ENCODE measurements around the gene NCKAP5L. TPM values are rescaled to one million over a fixed set of nuclear protein-coding genes. Genes with fewer than 3 reads are reported as not detected.
"Not testable (repeated sequence)": the region's sequence is repeated elsewhere in the genome, so short reads cannot be mapped to it uniquely, and the experiment has no call there.

The NCKAP5L gene
- total RNA-seq, 2 experiments from 2014 or later = 2.8 TPM

DNA sequence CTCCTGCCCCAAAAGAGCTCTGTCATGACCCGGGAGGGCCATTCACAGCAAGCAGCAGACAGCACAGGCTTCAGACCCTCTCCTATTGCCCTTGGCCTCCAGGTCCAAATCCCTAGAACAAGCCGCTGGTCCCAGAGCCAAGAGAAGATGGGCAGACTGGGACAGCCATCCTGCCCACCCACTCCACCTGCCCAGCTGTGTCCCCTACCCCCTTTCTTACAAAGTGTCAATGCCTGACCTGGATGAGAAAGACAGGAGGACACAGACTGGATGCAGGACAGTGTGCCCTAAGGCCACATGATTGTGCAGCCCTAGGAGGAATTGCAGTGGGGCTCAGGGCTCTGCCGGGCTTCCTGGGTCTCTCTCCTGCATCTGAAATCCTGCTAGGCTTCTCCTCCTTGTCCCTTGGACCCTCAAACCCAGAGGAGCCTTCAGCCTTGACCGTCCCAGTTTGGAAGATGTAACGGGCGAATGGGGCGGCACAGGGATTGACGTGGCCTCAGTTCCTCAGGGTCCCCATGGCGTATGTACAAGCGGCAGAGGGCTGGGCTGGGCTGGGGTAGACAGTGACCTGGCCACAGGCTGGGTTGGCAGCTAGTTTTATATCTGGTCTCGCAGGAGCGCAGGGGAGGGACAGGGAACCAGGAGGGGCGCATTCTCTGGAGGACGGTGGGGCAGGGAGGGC, 41.7 kb upstream of the NCKAP5L start:
- Mint-ChIP-seq H3K27me3 (ENCODE audit: low read depth) (no peaks in the 10 kb centered on the region), H3K4me1 (ENCODE audit: low read depth) (no peaks in the 10 kb centered on the region), H3K27ac (no peak overlapping the region), H3K9me3 (no peaks in the 10 kb centered on the region), H3K36me3 (ENCODE audit: low read depth) (no peaks in the 10 kb centered on the region), H3K4me3 (no peak overlapping the region)
- no peak for DNase-seq
- CTCF ChIA-PET = interaction anchor here (0.7 to 5.8 kb wide), 6 partner anchors 13 to 221 kb away, joined by 3 to 44 read pairs (median 3); no protein-coding TSS in a partner anchor
- intact Hi-C loops (cut with micrococcal nuclease) = no loop called here

DNA sequence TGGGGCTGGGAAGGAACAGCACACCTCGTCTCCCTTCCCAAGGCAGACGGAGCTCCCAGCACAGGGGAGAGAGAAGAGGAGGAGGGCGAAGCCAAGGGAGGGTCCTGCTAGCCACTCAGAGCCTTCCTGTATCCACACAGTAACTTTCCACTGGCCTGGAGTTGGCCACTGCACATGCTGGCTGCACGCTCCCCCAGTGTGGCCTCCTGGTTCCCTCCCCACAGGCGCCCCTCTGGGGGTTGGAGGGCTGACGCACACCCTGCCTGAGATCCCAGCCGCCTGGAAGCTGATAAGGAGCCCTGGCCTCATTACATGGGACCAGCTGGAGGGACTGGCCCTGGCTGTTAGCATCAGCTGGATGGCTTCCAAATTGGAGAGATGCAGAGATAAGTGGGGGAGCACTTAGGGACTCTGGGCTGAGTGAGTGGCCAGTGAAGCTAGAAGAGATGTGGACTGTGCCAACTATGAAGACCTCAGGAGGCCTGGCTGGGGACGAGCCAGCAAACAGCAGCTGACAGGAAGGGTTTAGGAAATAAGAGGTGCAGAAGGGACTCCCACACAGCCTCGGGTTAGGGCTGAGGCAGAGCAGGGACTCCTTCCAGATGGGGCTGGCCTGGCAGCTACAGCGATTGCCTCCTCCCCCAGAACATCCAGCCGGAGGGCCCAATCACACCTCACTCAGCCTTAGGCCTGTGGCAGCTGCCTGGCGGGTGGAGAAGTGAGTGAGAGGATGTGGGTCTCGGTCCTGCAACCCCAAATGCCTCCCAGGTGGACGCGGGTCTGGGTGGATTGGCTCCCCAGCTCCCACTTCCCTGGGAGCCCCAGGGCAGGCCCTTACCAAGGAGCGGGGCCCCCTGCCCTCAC, 41.0 kb upstream of the NCKAP5L start:
- no peak overlapping the region for H3K4me3 Mint-ChIP-seq
- H3K4me1 Mint-ChIP-seq (ENCODE audit: low read depth) = no peaks in the 10 kb centered on the region
- no peaks in the 10 kb centered on the region for H3K27me3 Mint-ChIP-seq (ENCODE audit: low read depth)
- intact Hi-C loops (cut with micrococcal nuclease) = no loop called here
- H3K9me3 Mint-ChIP-seq = no peaks in the 10 kb centered on the region
- no peak overlapping the region for H3K27ac Mint-ChIP-seq
- no peaks in the 10 kb centered on the region for H3K36me3 Mint-ChIP-seq (ENCODE audit: low read depth)
- CTCF ChIA-PET = interaction anchor here (0.7 to 5.8 kb wide), 8 partner anchors 12 to 423 kb away, joined by 3 to 44 read pairs (median 3); no protein-coding TSS in a partner anchor
- no peak for DNase-seq

DNA sequence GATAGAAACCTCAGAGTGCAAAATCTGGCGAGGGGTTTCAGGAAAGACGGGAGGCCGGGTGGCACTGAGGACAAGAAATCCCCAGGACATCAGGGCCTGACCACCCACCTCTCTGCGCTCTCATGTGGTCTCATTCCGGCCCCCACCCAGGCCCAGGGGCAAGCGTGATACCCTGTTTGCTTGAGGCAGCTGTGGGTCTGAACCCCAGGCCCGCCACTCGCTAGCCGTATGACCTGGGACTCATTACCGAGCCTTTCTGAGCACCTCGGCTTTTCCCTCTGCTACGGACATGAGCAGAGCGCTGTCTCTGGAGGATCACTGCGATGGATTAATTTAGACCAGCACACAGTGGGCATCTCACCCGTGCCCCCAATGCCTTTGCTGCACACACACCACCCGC, 40.2 kb upstream of the NCKAP5L start:
- CTCF ChIA-PET = interaction anchor here (0.6 to 5.8 kb wide), 16 partner anchors 12 to 424 kb away, joined by 3 to 44 read pairs (median 6); no protein-coding TSS in a partner anchor
- Mint-ChIP-seq H3K36me3 (ENCODE audit: low read depth) (no peaks in the 10 kb centered on the region), H3K27ac (no peak overlapping the region), H3K4me3 (no peak overlapping the region), H3K27me3 (ENCODE audit: low read depth) (no peaks in the 10 kb centered on the region), H3K9me3 (no peaks in the 10 kb centered on the region), H3K4me1 (ENCODE audit: low read depth) (no peaks in the 10 kb centered on the region)
- intact Hi-C loops (cut with micrococcal nuclease) = no loop called here
- DNase-seq = no peak

DNA sequence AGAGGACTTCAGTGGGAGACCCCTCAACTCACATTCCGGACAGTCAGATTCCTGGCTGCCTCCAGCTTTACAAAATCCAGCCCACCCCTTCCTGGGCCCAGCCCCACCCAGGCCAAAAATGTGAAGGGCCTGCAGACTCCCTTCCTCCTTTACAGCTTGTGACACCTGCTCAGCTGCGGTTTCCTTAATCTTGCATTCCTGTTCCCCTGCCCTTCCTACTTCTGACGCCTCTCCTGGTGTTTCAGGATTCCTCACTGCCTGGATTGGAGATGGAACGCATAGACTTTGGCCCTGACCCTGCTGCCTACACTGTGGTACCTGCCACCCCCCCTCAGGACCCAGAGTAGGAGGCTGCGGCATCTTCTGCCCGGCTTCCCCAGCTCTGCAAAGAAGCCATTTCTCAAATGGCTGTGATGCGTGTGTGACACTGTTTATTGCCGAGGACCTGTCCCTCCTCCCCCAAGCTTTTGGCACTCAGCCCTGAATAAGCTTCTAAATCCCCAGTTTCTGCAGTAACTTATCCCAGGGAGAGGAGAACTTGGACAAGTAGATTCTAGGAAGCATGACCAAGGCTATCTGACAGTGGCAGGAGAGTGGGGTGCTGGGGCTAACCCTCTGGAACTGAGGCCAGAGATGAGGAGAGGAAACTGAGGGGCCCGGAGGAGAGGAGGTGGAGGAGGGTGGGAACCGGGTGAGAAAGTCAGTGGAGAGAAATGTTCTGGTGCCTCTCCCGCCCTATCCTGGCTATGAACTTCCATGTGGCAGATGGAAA, 39.5 kb upstream of the NCKAP5L start:
- CTCF ChIA-PET = interaction anchor here (0.6 to 5.8 kb wide), 33 partner anchors 9 to 229 kb away, joined by 3 to 44 read pairs (median 5); partner anchors contain the start of gene BCDIN3D
- Mint-ChIP-seq H3K9me3 (no peaks in the 10 kb centered on the region), H3K4me3 (no peak overlapping the region), H3K27me3 (ENCODE audit: low read depth) (no peaks in the 10 kb centered on the region), H3K4me1 (ENCODE audit: low read depth) (no peaks in the 10 kb centered on the region), H3K36me3 (ENCODE audit: low read depth) (no peaks in the 10 kb centered on the region), H3K27ac (no peak overlapping the region)
- no peak for DNase-seq
- intact Hi-C loops (cut with micrococcal nuclease) = loop anchor here (1.0 to 2.0 kb wide), 3 partner anchors 77 to 189 kb away; no protein-coding TSS in a partner anchor

DNA sequence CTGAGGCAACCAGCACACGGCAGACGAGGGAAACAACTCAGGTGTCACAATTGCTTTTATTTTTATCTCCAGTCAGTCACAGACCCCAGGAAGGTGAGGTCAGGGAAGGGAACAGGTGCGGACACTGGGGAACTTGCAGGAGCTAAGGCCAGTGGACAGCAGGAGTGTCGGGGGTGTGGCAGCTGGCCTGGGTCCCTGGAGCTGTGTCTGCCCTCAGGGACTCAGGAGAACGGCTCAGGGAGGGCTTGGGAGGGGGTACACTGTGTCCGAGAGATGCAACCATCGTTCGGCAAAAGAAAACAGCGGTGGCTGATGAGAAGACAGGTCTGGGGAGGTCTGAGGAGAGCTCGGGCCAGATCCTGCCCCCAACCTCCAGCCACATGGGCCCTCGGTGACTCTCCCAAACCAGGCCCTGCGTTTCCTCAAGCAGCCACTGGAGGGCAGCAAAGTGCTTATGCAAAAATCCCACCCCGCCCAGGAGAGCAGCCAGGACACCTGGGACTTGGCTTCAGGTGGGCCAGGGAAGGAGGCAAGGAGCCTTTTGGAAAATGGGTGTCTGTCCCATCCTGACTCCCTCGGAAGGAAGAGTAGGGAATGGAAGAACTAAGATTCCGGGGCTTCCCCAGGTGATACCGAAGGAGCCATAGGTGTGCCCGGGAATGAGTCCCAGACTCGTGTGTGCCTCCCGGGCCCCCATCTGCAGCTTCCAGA, 38.8 kb upstream of the NCKAP5L start:
- CTCF ChIA-PET = interaction anchor here (0.7 to 5.8 kb wide), 40 partner anchors 9 to 228 kb away, joined by 3 to 44 read pairs (median 4); partner anchors contain the start of genes AQP5 and BCDIN3D
- intact Hi-C loops (cut with micrococcal nuclease) = loop anchor here (1.0 to 2.0 kb wide), 3 partner anchors 78 to 189 kb away; no protein-coding TSS in a partner anchor
- Mint-ChIP-seq H3K27me3 (ENCODE audit: low read depth) (no peaks in the 10 kb centered on the region), H3K4me1 (ENCODE audit: low read depth) (no peaks in the 10 kb centered on the region), H3K27ac (no peak overlapping the region), H3K36me3 (ENCODE audit: low read depth) (no peaks in the 10 kb centered on the region), H3K9me3 (no peaks in the 10 kb centered on the region), H3K4me3 (no peak overlapping the region)
- peak; percentile 86 for DNase-seq

DNA sequence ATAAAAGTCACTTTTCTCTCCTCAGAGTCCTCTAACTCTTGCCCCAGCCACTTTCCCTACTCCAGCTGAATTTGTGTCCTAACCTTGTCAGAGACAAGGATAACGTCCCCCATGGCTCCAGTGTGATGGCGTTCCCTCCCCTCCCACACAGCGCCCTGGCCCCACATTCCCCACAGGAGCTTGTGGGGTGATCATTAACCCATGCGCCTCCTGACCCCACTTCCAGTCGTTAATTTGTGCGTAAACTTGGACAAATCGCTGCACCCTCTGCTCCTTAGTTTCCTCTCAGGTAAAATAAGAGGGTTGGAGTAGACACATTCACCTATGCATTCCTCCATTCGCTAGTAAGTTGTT, 37.5 kb upstream of the NCKAP5L start:
- no peaks in the 10 kb centered on the region for H3K9me3 Mint-ChIP-seq
- intact Hi-C loops (cut with micrococcal nuclease) = loop anchor here (2.0 kb wide), 2 partner anchors 79 to 101 kb away; no protein-coding TSS in a partner anchor

DNA sequence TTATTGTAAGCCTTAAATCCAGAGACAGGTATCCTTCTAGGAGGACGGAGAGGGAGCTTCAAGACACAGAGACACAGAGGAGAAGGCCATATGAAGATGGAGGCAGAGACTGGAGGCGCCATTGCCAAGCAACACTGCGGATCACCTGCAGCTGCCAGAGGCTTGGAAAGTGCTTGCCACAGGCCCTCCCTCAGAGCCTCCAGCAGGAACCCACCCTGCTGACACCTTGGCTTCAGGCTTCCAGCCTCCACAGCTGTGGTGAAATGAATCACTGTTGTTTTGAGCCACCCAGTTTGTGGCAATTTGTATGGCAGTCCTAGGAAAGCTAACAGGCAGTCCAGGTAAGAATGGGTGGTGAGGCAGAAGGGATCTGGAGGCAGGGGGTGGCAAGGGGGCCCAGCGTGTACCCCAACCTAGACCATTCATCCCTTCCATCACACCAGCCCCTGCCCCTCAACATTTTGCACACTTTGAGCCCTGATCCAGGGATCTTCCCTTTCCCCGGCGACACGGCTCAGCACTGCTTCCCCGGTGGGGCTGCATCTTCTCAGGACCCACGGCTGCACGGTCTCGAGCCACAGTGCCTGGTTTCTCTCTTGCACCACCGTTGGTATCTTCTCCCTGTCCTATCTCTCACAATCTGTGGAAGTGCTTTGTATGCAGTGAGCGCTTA, 37.0 kb upstream of the NCKAP5L start:
- Mint-ChIP-seq H3K4me1 (ENCODE audit: low read depth) (no peaks in the 10 kb centered on the region), H3K4me3 (no peak overlapping the region), H3K9me3 (no peaks in the 10 kb centered on the region), H3K27ac (no peak overlapping the region), H3K36me3 (ENCODE audit: low read depth) (no peaks in the 10 kb centered on the region), H3K27me3 (ENCODE audit: low read depth) (no peaks in the 10 kb centered on the region)
- no peak for DNase-seq
- intact Hi-C loops (cut with micrococcal nuclease) = no loop called here
- CTCF ChIA-PET = interaction anchor here (0.6 to 5.8 kb wide), 7 partner anchors 14 to 967 kb away, joined by 3 to 44 read pairs (median 12); no protein-coding TSS in a partner anchor

More for the DNA sequence above, 37.5 kb upstream of the NCKAP5L start:
- CTCF ChIA-PET = interaction anchor here (0.6 to 5.8 kb wide), 12 partner anchors 14 to 968 kb away, joined by 3 to 44 read pairs (median 6); no protein-coding TSS in a partner anchor
- H3K4me1 Mint-ChIP-seq (ENCODE audit: low read depth) = no peaks in the 10 kb centered on the region
- H3K27me3 Mint-ChIP-seq (ENCODE audit: low read depth) = no peaks in the 10 kb centered on the region
- H3K27ac Mint-ChIP-seq = no peak overlapping the region
- DNase-seq = no peak
- no peak overlapping the region for H3K4me3 Mint-ChIP-seq
- no peaks in the 10 kb centered on the region for H3K36me3 Mint-ChIP-seq (ENCODE audit: low read depth)

DNA sequence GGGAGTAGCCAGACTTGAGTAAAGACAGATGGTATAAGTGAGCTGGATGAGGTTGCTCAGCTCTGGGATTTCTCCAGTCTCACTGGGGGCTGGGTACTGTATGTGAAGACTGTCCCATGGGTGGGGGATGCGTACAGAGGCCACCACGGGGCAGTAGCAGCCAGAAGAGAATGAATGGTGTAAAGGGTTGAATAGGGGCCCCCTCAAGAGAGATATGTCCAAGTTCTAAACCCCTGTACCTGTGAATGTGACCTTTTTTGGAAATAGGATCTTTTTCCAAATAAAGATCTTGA, 36.5 kb upstream of the NCKAP5L start:
- Mint-ChIP-seq H3K27ac (no peak overlapping the region), H3K9me3 (peaks cover 3% of the 10 kb centered on the region), H3K4me3 (no peak overlapping the region), H3K36me3 (ENCODE audit: low read depth) (no peaks in the 10 kb centered on the region), H3K4me1 (ENCODE audit: low read depth) (no peaks in the 10 kb centered on the region), H3K27me3 (ENCODE audit: low read depth) (no peaks in the 10 kb centered on the region)
- CTCF ChIA-PET = interaction anchor here (0.8 to 1.6 kb wide), 2 partner anchors 81 to 192 kb away, joined by 3 to 4 read pairs; no protein-coding TSS in a partner anchor
- DNase-seq = no peak
- intact Hi-C loops (cut with micrococcal nuclease) = no loop called here

DNA sequence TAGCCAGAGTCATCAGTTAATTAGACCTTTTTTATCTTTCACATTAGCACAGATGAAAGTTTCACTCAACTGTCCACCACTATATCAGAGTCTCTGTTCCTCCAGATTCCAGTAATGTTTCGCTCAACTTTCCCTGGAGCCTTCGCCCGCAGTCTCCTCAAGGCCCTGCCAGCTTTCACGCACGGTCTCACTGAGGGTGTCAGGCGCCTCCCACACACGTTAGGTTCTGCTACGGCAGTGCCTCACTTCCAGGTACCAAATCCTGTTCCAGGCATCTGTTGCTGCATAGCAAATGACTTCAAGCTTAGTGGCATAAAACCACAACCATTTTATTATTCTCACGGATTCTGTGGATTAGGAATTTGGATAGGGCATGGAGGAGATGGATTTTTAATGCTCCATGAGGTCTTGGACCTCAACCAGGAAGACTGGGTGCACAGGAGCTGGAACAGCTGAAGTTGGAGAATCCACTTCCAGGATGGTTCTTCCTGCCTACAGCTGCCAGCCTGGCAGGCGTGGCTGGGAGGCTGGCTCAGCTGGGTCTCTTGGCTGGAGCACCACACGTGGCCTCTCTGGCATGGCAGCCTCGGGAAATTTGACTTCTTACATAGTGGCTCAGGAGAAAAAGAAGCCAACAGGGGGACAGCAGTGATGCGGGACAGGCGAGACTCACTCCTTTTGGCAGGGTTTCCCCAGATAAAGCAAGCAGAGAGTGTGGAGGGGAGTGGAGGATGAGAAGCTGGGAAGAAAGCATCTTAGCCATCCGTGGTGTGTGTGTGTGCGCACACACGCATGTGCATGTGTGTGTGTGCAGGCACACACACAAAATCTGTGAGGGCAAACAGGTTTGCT, 36.0 kb upstream of the NCKAP5L start:
- Mint-ChIP-seq H3K9me3 (peaks cover 3% of the 10 kb centered on the region), H3K4me3 (no peak overlapping the region), H3K36me3 (ENCODE audit: low read depth) (no peaks in the 10 kb centered on the region), H3K27ac (no peak overlapping the region), H3K4me1 (ENCODE audit: low read depth) (no peaks in the 10 kb centered on the region), H3K27me3 (ENCODE audit: low read depth) (no peaks in the 10 kb centered on the region)
- CTCF ChIA-PET = interaction anchor here (0.8 to 1.6 kb wide), 3 partner anchors 82 to 193 kb away, joined by 3 to 4 read pairs (median 4); no protein-coding TSS in a partner anchor
- intact Hi-C loops (cut with micrococcal nuclease) = no loop called here
- no peak for DNase-seq

DNA sequence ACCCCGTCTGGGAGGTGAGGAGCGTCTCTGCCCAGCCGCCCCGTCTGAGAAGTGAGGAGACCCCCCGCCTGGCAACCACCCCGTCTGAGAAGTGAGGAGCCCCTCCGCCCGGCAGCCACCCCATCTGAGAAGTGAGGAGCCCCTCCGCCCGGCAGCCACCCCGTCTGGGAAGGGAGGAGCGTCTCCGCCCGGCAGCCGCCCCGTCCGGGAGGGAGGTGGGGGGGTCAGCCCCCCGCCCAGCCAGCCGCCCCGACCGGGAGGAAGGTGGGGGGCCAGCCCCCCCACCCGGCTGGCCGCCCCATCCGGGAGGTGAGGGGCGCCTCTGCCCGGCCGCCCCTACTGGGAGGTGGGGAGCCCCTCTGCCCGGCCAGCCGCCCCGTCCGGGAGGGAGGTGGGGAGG, 32.7 kb upstream of the NCKAP5L start:
- H3K27ac Mint-ChIP-seq; intact Hi-C loops (cut with micrococcal nuclease); CTCF ChIA-PET: not testable (repeated sequence)

More for the DNA sequence above, 32.7 kb upstream of the NCKAP5L start:
- not testable (repeated sequence) for H3K27me3 Mint-ChIP-seq (ENCODE audit: low read depth); H3K36me3 Mint-ChIP-seq (ENCODE audit: low read depth); DNase-seq; H3K4me3 Mint-ChIP-seq; H3K4me1 Mint-ChIP-seq (ENCODE audit: low read depth); H3K9me3 Mint-ChIP-seq

All from activated naive CD4-positive, alpha-beta T cell treated with anti-CD3 and anti-CD28 coated beads for 36 hours (primary cell).